SK-N-SH (cell line): Measurements from ENCODE around the gene BCAT1. TPM values are rescaled to one million over a fixed set of nuclear protein-coding genes. Genes with fewer than 3 reads are reported as not detected.

Source experiments
- CTCF ChIA-PET: fragments of 300-600, 350-600 bp; formaldehyde crosslinking; extraction: SDS; loops from one replicate; lab custom pipeline; 2021; lab: Yijun Ruan, JAX
- POLR2A ChIA-PET: fragments of 350-600 bp; sonication (Branson Sonifier 250); formaldehyde crosslinking; extraction: SDS; loops from one replicate; lab custom pipeline; 2020; ENCODE audit warnings: antibody characterized with exemption, inconsistent platforms; lab: Yijun Ruan, JAX
- DNase-seq: peaks from one replicate; pipeline ENCODE4 v3.0.0; 2012
- H2AFZ ChIP-seq: fragments of 200-600 bp; sonication (generic); 2 replicates; pipeline ENCODE4 v1.8.1; 2016; ENCODE audit warnings: antibody characterized with exemption, mild to moderate bottlenecking, low read depth
- H3F3A ChIP-seq: fragments of 200-600 bp; sonication (generic); replicated peaks from 2 replicates; pipeline ENCODE3; 2016; ENCODE audit warnings: antibody characterized with exemption, mild to moderate bottlenecking; ENCODE audit not compliant: insufficient read depth
- H3K27ac ChIP-seq, 2 experiments: fragments of 200-500 bp in 1 of 2; fragments of 200-600 bp in 1 of 2; sonication (Bioruptor generic) in 1 of 2; sonication (generic), shearing (Covaris generic) in 1 of 2; 2 replicates each; pipeline versions ENCODE4 v1.5.1 to v1.6.1; 2014 to 2016; ENCODE audit warnings: low read depth in 2 of 2, inconsistent platforms in 1 of 2, low read length in 1 of 2, mild to moderate bottlenecking in 1 of 2, mixed read lengths in 1 of 2
- H3K27me3 ChIP-seq: fragments of 200-600 bp; sonication (generic), shearing (Covaris generic); 2 replicates; pipeline ENCODE4 v1.6.1; 2016; ENCODE audit warnings: mixed run types; ENCODE audit not compliant: insufficient read depth
- H3K36me3 ChIP-seq, 2 experiments: fragments of 200-500 bp in 1 of 2; fragments of 200-600 bp in 1 of 2; sonication (Bioruptor generic) in 1 of 2; sonication (generic) in 1 of 2; replicated peaks in 1 of 2; 2 replicates each; pipeline versions ENCODE3 to v1.5.1; 2014 to 2016; ENCODE audit warnings: low read length in 1 of 2, mild to moderate bottlenecking in 1 of 2; ENCODE audit not compliant: insufficient read depth in 2 of 2, control insufficient read depth in 1 of 2
- H3K4me1 ChIP-seq, 2 experiments: fragments of 200-500 bp in 1 of 2; fragments of 200-600 bp in 1 of 2; sonication (Bioruptor generic) in 1 of 2; sonication (generic), shearing (Covaris generic) in 1 of 2; 2 replicates each; pipeline versions ENCODE4 v1.5.1 to v1.6.1; 2014 to 2016; ENCODE audit warnings: low read depth in 1 of 2, low read length in 1 of 2, mixed run types in 1 of 2; ENCODE audit not compliant: insufficient read depth in 2 of 2, control insufficient read depth in 1 of 2
- H3K4me2 ChIP-seq: fragments of 200-600 bp; sonication (generic), shearing (Covaris generic); 2 replicates; pipeline ENCODE4 v1.6.1; 2017; ENCODE audit warnings: mixed run types
- H3K4me3 ChIP-seq, 2 experiments: fragments of 200-500 bp in 1 of 2; fragments of 200-600 bp in 1 of 2; sonication (Bioruptor generic) in 1 of 2; sonication (generic), shearing (Covaris generic) in 1 of 2; 2 replicates each; pipeline versions ENCODE4 v1.5.1 to v1.8.1; 2014 to 2016; ENCODE audit warnings: low read depth in 2 of 2, inconsistent platforms in 1 of 2, low read length in 1 of 2, mild to moderate bottlenecking in 1 of 2, mixed read lengths in 1 of 2, moderate library complexity in 1 of 2
- H3K79me2 ChIP-seq: fragments of 200-600 bp; sonication (generic); 2 replicates; pipeline ENCODE4 v1.8.1; 2017; ENCODE audit warnings: mild to moderate bottlenecking; ENCODE audit not compliant: insufficient read depth
- H3K9ac ChIP-seq: fragments of 200-600 bp; sonication (generic); 2 replicates; pipeline ENCODE4 v1.6.1; 2017; ENCODE audit warnings: mixed run types
- H3K9me2 ChIP-seq: fragments of 200-600 bp; sonication (generic); 2 replicates; pipeline ENCODE4 v1.6.1; 2017; ENCODE audit warnings: mixed run types
- H3K9me3 ChIP-seq: fragments of 200-600 bp; sonication (generic); 2 replicates; pipeline ENCODE4 v1.6.1; 2017; ENCODE audit warnings: mixed run types, mild to moderate bottlenecking, moderate library complexity
- H4K20me1 ChIP-seq: fragments of 200-600 bp; sonication (generic); 2 replicates; pipeline ENCODE4 v1.6.1; 2017; ENCODE audit warnings: mild to moderate bottlenecking, mixed run types; ENCODE audit not compliant: insufficient read depth
- CHD2 ChIP-seq: fragments of 150-350 bp; IDR thresholded peaks from 2 replicates; pipeline ENCODE4 v1.6.1; 2018; ENCODE audit warnings: low read length; ENCODE audit not compliant: partially characterized antibody
- CTCF ChIP-seq: fragments of 200-600 bp; sonication (generic); IDR thresholded peaks from 2 replicates; pipeline ENCODE4 v1.6.1; 2017; ENCODE audit warnings: antibody characterized with exemption, mild to moderate bottlenecking, moderate library complexity
- FOSL2 ChIP-seq: IDR thresholded peaks from 2 replicates; pipeline ENCODE4 v1.4.0; 2012; ENCODE audit warnings: low read depth, mild to moderate bottlenecking, moderate library complexity, borderline replicate concordance
- FOXJ3 ChIP-seq: sonication (generic); formaldehyde crosslinking; IDR thresholded peaks from 2 replicates; pipeline ENCODE4 v1.5.1; 2020; ENCODE audit warnings: mild to moderate bottlenecking, missing genetic modification reagents
- FOXM1 ChIP-seq: IDR thresholded peaks from 2 replicates; pipeline ENCODE4 v1.4.0; 2012; ENCODE audit warnings: low read depth, mild to moderate bottlenecking
- MAX ChIP-seq: IDR thresholded peaks from 2 replicates; pipeline ENCODE4 v1.4.0; 2012; ENCODE audit warnings: low read depth
- MEF2A ChIP-seq: IDR thresholded peaks from 2 replicates; pipeline ENCODE4 v1.4.0; 2012; ENCODE audit warnings: low read depth, borderline replicate concordance
- NFIC ChIP-seq: IDR thresholded peaks from 2 replicates; pipeline ENCODE4 v1.4.0; 2012; ENCODE audit warnings: borderline replicate concordance
- RAD21 ChIP-seq: IDR thresholded peaks from 2 replicates; pipeline ENCODE4 v1.6.1; 2012; ENCODE audit warnings: mild to moderate bottlenecking, low read length
- RCOR1 ChIP-seq: fragments of 150-350 bp; IDR thresholded peaks from 2 replicates; pipeline ENCODE4 v1.6.1; 2017; ENCODE audit warnings: antibody characterized with exemption, low read length
- REST ChIP-seq: IDR thresholded peaks from 2 replicates; pipeline ENCODE4 v1.6.1; 2012; ENCODE audit warnings: mild to moderate bottlenecking, low read depth, low read length, moderate library complexity
- SMC3 ChIP-seq: IDR thresholded peaks from 2 replicates; pipeline ENCODE4 v1.6.1; 2012; ENCODE audit warnings: low read depth, low read length, improper control_type of control experiment
- TEAD4 ChIP-seq: IDR thresholded peaks from 2 replicates; pipeline ENCODE4 v1.4.0; 2012; ENCODE audit warnings: mild to moderate bottlenecking, borderline replicate concordance; ENCODE audit not compliant: insufficient read depth
- USF1 ChIP-seq: IDR thresholded peaks from 2 replicates; pipeline ENCODE4 v1.4.0; 2012; ENCODE audit warnings: low read depth, borderline replicate concordance
- USF2 ChIP-seq: fragments of 150-350 bp; IDR thresholded peaks from 2 replicates; pipeline ENCODE4 v1.6.1; 2017; ENCODE audit warnings: antibody characterized with exemption, low read length, low read depth, borderline replicate concordance
- ZBTB33 ChIP-seq: IDR thresholded peaks from 2 replicates; pipeline ENCODE4 v1.4.0; 2012; ENCODE audit warnings: low read depth, borderline replicate concordance
- WGBS: methylation state at CpG from one replicate; pipeline ENCODE4 v1.1.6; 2017; ENCODE audit warnings: low lambda C conversion rate; 5-methylcytosine and 5-hydroxymethylcytosine counted together
- polyA plus RNA-seq, 3 experiments: library from polyadenylated mRNA; depleted of rRNA; stranded (reverse); fragments of >200 nt; gene quantifications; 2 replicates each; pipeline ENCODE4 v1.2.3, GENCODE V29; 2012

The BCAT1 gene
- polyA plus RNA-seq, 1 of the 3 experiments (the other 2 are of a cell fraction): 7.7 TPM

- no peak overlapping the region for H2AFZ ChIP-seq
- 43% methylated on average over 9 of the region's 9 CpGs for WGBS
- no peaks in the 10 kb centered on the region for H3K79me2 ChIP-seq
- H3K9me2 ChIP-seq: no peaks in the 10 kb centered on the region
- no peak overlapping the region for H3K4me2 ChIP-seq
- TF ChIP-seq FOXM1 (no peak), CTCF (peak; percentile 75), MEF2A (no peak), SMC3 (peak; percentile 85), RAD21 (peak; percentile 90), ZBTB33 (no peak)
- TF ChIP-seq, all 33 proteins: peak for 3
- Histone ChIP-seq H3F3A (no peaks in the 10 kb centered on the region), H3K4me3 (no peak overlapping the region), H4K20me1 (no peaks in the 10 kb centered on the region), H3K27me3 (no peaks in the 10 kb centered on the region), H3K9ac (no peak overlapping the region), H3K36me3 (no peaks in the 10 kb centered on the region), H3K4me1 (no peaks in the 10 kb centered on the region), H3K9me3 (no peaks in the 10 kb centered on the region), H3K27ac (no peak overlapping the region)
- POLR2A ChIA-PET: no interaction called here
- CTCF ChIA-PET: interaction anchor here (0.6 to 3.7 kb wide), 42 partner anchors 8 to 406 kb away, joined by 3 to 45 read pairs (median 4); partner anchors contain the start of genes DNAI7 and ETFRF1
- peak; percentile 56 for DNase-seq
These were observed 42.5 kb upstream of the BCAT1 start for GRCh38 chr12:24991209-24992049.

- WGBS: 58% methylated on average over 2 of the region's 2 CpGs
- TF ChIP-seq MAX (no peak), REST (no peak), NFIC (no peak), FOXJ3 (CRISPR knock-in tag) (no peak), USF1 (no peak), TEAD4 (no peak), CHD2 (no peak), RCOR1 (no peak), FOSL2 (no peak), MEF2A (no peak), USF2 (no peak)
These were observed 40.3 kb upstream of the BCAT1 start for GRCh38 chr12:24989216-24989615.

More at GRCh38 chr12:24989216-24989615, 40.3 kb upstream of the BCAT1 start:
- no peaks in the 10 kb centered on the region for H3K4me1 ChIP-seq
- POLR2A ChIA-PET: no interaction called here
- no peak overlapping the region for H2AFZ ChIP-seq
- no peak overlapping the region for H3K4me3 ChIP-seq
- H3K4me2 ChIP-seq: no peak overlapping the region
- H3K79me2 ChIP-seq: no peaks in the 10 kb centered on the region
- no peak overlapping the region for H3K9ac ChIP-seq
- no peaks in the 10 kb centered on the region for H3F3A ChIP-seq
- H3K27ac ChIP-seq: no peak overlapping the region
- CTCF ChIA-PET: interaction anchor here (1.0 to 1.1 kb wide), 2 partner anchors 165 to 398 kb away, joined by 3 to 5 read pairs; no protein-coding TSS in a partner anchor
- no peaks in the 10 kb centered on the region for H3K9me3 ChIP-seq
- no peaks in the 10 kb centered on the region for H3K36me3 ChIP-seq
- no peak for DNase-seq
- H3K9me2 ChIP-seq: no peaks in the 10 kb centered on the region
- no peaks in the 10 kb centered on the region for H3K27me3 ChIP-seq
- no peaks in the 10 kb centered on the region for H4K20me1 ChIP-seq
